DND-41 (cell line): ENCODE results near the gene ZEB1.

ENCODE experiments used
- EZH2 ChIP-seq: IDR thresholded peaks from 3 replicates; pipeline ENCODE4 v1.6.1; 2012; ENCODE audit warnings: borderline replicate concordance, low read depth, mild to moderate bottlenecking, moderate library complexity, low read length, inconsistent platforms; ENCODE audit not compliant: severe bottlenecking
- TF ChIP-seq, protein P1 (sequence below): IDR thresholded peaks from 2 replicates; pipeline ENCODE4 v1.5.1; 2012; ENCODE audit warnings: borderline replicate concordance, low read length, moderate library complexity, mild to moderate bottlenecking; ENCODE audit not compliant: poor library complexity, severe bottlenecking; ENCODE audit errors: extremely low read depth

DNA sequence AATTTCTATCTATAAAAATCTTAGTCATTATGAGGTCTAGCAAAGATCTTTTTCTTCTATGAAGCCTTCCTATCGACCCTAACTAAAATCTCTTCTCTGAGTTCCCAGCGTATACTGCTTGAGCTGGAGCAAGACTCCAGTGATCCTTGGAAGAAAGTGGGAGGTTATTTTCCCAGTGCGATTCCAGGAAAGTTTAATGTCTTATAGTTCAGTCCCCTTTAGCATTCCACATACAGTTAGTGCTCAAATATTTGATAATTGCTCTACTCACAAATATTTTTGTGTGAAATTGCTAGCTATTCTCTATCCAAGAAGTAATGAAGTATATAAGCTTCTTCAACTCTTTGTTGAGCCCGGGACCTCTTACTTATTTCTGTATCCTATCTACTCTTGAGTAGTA, 47.7 kb downstream of the ZEB1 start:
- TF ChIP-seq, protein P1, sequence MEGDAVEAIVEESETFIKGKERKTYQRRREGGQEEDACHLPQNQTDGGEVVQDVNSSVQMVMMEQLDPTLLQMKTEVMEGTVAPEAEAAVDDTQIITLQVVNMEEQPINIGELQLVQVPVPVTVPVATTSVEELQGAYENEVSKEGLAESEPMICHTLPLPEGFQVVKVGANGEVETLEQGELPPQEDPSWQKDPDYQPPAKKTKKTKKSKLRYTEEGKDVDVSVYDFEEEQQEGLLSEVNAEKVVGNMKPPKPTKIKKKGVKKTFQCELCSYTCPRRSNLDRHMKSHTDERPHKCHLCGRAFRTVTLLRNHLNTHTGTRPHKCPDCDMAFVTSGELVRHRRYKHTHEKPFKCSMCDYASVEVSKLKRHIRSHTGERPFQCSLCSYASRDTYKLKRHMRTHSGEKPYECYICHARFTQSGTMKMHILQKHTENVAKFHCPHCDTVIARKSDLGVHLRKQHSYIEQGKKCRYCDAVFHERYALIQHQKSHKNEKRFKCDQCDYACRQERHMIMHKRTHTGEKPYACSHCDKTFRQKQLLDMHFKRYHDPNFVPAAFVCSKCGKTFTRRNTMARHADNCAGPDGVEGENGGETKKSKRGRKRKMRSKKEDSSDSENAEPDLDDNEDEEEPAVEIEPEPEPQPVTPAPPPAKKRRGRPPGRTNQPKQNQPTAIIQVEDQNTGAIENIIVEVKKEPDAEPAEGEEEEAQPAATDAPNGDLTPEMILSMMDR: no peak
- no peak for TF ChIP-seq EZH2
